ENCODE results near the gene KLHL28.

DNA sequence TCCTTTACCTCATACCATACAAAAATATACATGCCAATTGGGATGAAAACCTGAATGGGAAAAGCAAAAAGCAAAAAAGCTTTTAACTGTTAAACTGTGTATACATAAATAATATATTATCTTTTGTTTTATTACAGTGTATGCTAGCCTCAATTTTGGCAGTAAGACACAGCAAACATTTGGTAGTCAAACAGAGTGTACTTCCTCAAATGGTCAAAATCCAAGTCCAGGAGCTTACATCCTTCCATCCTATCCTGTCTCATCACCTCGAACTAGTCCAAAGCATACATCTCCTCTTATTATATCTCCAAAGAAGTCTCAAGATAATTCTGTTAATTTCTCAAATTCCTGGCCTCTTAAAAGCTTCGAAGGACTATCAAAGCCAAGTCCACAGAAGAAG lies 42.2 kb upstream of the KLHL28 start:
- TF ChIP-seq, protein P1, sequence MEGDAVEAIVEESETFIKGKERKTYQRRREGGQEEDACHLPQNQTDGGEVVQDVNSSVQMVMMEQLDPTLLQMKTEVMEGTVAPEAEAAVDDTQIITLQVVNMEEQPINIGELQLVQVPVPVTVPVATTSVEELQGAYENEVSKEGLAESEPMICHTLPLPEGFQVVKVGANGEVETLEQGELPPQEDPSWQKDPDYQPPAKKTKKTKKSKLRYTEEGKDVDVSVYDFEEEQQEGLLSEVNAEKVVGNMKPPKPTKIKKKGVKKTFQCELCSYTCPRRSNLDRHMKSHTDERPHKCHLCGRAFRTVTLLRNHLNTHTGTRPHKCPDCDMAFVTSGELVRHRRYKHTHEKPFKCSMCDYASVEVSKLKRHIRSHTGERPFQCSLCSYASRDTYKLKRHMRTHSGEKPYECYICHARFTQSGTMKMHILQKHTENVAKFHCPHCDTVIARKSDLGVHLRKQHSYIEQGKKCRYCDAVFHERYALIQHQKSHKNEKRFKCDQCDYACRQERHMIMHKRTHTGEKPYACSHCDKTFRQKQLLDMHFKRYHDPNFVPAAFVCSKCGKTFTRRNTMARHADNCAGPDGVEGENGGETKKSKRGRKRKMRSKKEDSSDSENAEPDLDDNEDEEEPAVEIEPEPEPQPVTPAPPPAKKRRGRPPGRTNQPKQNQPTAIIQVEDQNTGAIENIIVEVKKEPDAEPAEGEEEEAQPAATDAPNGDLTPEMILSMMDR (conservative IDR thresholded peaks at IDR 0.05; ENCODE audit: low read length), result no peak
- TF ChIP-seq EZH2phosphoT487 (IDR thresholded peaks at IDR 0.05; ENCODE audit: borderline replicate concordance), result no peak

Measured in Loucy (cell line).